GM21619 (cell line): Measurements from ENCODE around the gene VWA8.
A peak's percentile ranks its signal among the peaks of the same experiment; 100 is the strongest.
"Not testable (repeated sequence)": the region's sequence is repeated elsewhere in the genome, so short reads cannot be mapped to it uniquely, and the experiment has no call there.

Experiments used
- ATAC-seq: cut with Tn5 transposase; IDR thresholded peaks from one replicate; pipeline ENCODE4 v1.9.1; 2021; ENCODE audit not compliant: unreplicated experiment

Gene VWA8

DNA sequence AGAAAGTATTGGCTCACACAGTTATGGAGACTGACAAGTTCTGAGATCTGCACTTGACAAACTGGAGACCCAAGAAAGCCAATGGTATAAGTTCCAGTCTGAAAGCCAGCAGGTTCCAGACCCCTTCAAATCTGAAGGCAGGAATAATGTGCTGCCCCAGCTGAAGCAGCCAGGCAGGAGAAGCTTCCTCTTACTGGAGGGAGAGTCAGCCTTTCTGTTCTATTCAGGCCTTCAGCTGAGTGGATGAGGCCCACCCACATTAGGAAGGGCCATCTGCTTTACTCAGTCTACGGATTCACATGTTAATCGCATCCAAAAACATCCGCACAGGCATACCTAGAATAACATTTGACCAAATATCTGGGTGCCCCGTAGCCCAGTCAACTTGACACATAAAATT, 8.2 kb upstream of the VWA8 start:
- ATAC-seq = no peak

DNA sequence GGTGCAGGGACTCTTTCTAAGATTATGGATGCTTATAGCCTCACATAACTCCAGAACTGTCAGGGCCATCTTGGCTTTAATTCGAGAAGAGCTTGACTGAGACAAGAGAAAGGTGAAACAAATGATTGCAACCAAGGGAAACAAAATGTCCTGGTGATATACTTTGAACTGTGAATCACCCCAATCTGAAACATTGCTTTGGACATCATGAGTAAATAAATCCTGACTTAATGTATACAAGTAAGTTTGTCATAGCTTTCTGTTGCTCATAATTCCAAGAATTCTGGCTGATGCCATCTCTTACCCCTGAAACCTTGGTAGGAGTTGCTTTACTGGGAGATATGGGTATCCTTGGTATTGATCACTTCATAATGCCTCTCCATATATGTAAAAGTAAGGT, 5.8 kb upstream of the VWA8 start:
- ATAC-seq = no peak

DNA sequence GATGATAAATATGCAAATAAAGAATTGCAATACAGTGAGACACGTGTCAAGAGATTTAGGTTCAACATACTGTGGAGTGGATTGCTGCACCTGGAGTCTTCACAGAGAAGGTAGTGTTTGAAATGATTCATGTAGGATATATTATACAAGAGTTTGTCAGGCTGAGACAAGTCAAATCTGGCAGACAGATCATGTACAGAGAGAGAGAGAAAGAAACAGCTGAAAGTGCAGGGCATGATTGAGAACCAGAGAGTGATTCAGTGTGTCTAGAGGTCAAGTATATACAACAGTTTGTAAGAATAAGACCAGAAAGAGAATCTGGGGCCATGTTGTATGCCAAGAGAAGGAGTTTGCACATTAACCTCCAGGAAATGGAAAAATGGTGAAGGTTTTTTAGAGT, 2.1 kb upstream of the VWA8 start:
- no peak for ATAC-seq

- ATAC-seq = no peak
Measured at GRCh38 chr13:41961466-41961760, 504 bp upstream of the VWA8 start.

DNA sequence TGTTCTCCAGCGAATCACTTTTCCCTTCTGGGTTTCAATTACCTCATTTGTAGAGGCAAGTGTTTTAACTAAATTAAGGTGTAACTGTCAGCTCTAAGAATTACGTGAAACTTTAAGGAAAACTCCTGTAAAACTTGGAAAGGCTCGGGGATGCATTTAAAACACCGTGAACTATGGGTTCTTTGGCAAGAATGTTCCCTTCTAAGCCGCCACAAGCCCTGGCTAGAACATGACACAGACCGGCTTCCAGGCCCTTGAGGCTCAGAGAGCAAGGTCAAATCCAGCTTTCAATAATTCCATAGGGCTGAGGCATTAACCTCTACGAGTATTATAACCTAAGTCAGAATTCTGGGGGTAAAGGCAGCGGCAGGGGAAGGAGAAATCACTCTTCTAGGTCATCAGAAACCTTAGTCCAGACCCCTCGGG, 685 bp downstream of the VWA8 start:
- ATAC-seq = peak; percentile 12

DNA sequence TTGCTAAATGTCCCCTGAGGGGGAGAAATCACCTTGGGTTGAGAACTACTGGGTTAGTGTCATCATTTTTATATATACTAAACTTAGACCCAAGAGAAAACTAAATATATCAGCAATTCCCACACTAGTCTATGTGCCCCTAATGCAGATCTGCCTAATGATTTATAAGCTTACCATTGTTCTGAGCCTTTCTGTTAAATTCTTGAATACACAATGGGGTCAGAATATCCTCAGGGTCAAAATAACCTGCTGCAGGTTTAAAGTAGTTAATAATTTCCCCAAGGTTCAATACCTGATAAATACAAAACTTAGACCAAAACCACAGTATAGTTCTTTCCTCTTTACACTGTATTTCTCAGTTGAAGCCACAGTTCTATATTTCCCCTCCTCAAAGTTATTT, 4.6 kb downstream of the VWA8 start:
- ATAC-seq = no peak

DNA sequence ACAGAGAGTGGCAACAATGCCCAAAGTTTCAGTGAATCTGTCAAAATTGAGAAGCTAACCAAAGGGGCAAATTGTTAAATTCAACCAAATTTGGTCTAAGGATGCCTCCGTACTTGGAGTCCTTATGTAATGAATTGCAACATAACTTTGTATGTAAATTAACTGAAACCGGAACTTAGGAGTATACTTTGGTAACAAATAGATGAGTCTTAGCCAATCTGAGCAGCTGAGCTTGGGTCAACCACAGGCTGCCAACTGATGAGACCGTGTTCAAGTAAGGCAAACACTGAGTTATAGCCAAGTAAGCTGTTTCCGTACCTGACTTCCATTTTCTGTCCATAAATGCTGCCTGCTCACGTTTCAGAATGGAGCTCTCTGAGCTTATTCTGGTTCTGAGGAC, 5.3 kb downstream of the VWA8 start:
- ATAC-seq = no peak

DNA sequence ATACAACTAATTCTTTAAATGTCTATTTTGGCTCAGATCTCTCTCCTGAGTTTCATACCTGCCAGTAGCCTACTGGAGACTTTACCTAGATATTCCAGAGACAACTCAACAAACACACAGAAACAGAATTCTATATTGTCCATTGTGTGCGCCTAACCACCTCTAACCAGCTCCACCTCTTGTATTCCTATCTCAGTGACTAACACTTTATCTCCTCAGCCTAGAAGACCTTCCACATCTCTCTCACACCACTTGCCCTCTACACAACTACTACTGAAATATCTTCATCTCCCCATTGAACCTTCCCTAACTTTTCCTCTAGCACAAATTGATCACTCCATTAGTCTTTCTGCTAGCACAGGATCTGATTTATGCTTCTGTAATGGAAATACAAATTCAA, 6.7 kb downstream of the VWA8 start:
- no peak for ATAC-seq

DNA sequence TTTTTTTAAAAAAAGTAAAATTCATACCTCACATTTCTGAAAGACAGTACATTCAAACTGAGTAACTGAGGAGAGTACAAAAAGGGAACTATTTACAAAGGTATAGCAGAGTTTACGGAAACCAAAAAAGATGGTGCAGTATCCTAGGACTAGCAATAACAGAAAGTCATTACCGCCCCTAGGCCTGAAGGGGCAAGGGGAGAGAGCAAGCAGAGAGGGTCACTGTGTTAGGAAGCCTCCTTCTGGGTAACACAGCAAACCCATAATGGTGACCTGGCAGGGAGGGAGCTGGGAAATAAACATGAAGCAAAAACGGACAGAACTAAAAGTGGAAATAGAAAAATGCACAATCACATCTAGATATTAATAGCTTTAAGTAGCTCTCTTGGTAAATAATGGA, 8.2 kb downstream of the VWA8 start:
- no peak for ATAC-seq

GRCh38 chr13:41949104-41949503, 11.8 kb downstream of the VWA8 start:
- not testable (repeated sequence) for ATAC-seq

GRCh38 chr13:41945926-41946325, 15.0 kb downstream of the VWA8 start:
- no peak for ATAC-seq

DNA sequence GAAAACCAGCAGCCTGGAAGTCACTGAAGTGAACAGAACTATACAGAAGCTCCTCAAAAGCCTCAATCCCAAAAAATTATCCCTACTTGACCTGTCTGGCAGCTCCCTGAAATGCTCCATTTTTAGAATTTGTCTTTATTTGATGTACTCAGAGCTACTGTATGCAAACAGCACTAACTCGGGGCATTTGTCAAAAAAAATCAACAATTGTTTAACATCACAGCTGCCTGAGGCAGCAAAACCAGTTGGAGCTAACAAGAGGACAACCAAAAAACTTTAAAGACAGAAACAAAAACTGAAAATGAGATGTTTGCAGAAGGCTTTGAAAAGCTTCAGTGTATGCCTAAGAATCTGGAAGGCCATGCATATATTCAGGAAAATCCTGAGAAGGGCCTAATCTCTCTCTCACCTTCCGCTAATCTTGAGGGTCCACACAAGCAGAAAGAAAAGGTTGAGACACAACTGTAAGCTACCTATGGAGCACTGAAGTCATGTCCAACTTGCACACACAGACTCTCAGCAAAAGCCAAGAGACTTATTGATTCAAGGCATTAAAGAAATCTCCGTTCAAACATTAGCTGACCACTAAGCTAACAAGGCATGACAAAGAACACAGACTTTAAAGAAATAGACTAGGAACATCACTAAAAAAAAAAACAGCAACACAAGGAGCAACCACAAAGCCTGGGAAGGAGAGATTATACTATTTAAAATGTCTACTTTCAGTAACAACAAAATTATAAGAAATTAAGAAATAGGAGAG, 16.1 kb downstream of the VWA8 start:
- ATAC-seq = no peak

DNA sequence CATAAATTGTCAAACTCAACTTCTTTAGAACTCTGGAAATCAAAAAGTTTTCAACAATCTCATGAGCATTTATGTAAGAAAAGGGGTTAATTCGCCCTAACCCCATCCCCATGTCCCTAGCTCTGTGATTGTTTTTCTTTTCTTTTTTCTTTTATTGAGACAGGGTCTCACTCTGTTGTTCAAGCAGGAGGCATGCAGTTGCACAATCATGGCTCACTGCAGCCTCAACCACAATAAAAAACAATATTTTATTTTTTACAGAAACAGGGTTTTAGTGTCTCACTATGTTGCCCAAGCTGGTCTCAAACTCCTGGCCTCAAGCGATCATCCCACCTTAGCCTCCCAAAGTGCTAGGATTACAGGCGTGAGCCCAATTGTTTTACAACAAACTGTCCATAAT, 16.7 kb downstream of the VWA8 start:
- no peak for ATAC-seq

- no peak for ATAC-seq
Measured at GRCh38 chr13:41942462-41943094, 18.3 kb downstream of the VWA8 start.

DNA sequence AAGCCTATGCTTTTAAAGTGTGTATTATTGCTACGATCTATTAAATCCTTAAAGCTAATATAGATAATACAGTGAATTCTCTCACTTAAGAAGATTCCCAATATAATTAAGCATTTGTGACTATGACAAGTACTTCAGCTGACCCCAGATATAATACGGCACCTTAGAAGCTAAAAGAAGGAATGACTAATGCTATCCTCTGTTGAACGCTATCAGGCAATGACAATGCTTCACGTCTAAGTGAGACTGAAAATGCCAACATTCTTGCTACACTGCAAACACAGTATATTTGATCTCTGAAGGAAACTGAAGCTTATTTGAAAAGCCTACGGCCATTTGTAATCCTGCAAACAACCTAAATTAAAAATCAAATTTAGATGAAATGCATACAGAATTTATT, 19.7 kb downstream of the VWA8 start:
- no peak for ATAC-seq

DNA sequence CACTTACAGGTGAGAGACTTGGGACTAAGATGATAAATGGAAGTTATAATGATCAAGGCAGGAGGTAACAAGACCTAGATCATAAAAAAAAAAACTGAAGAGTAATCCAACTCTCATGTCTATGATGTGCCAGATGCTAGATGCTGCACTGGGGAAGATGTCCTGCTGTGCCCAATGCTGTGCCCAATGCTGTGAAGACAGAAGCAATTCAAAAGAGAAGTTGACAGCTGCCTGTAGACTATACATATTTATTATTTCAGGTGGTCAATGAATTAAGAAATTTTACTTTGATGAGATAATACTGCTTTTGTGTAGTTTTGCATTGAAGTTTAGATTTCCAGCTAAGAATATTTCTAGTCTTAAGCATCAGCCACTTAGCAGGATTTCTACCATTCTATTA, 21.5 kb downstream of the VWA8 start:
- no peak for ATAC-seq

DNA sequence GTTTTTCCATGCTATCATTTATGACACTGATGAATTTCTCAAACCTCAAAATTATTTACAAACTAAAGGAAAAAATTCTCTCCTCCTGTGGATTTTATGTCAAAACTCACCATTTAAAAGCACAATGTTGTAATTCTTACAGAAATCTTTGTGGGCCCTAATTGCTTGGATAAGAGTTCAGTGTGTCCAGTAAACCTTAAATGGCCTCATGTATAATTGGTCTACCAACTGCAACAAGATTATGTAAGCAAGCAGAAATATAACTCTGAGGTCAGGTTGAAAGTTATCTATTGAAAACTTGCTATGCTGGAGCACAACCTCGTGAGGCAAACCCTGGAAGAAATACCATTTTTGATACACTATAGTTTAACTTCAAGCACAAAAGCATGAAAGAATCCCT, 22.0 kb downstream of the VWA8 start:
- ATAC-seq = no peak

DNA sequence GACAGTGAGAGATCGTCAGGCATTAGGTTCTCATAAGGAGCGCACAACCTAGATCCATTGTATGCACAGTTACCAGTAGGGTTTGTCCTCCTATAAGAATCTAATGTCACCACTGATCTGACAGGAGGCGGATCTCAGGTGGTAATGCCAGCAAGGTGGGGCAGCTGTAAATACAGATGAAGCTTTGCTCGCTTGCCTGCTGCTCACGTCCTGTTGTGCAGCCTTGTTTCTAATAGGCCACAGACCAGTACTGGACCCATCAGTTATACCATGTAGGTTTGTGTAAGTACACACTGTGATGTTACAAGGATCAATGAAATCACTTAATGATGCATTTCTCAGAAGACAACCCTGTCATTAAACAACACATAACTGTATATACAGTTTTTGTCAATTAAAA, 23.5 kb downstream of the VWA8 start:
- no peak for ATAC-seq

DNA sequence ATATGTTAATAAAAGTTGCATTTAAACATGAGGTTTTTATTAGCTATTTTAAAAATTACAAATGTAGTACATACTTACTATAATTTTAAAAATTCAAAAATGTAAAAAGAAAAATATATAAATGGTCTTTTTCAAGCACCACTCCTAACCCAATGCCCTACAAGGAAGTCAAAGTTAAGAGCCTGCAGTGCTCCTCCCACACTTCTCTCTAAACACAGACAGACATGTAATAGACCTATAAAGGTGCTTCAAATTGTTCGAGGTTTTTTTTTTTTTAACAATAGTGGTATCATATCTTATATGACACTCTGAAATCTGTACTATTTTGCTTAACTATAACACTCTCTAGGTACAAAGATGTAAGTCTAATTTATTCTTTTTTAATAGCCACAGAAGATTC, 25.4 kb downstream of the VWA8 start:
- ATAC-seq = no peak

DNA sequence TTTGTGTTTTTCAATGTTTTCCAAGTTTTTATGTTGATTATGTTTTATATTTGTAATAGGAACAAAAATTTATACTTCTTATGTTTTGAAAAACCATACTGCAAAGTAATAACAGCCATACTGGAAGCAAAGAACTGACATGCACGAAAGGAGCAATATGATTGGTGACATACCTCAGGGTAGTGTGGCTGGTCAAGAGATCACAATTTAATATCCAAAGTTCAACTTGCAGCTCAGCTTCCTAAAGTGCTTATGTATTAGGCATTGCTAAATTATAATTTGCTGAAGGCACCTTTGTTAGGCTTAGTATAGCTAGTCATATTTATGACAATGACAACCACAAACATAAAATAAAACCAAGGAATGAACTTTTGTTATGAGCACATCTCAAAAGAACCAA, 25.9 kb downstream of the VWA8 start:
- ATAC-seq = no peak

DNA sequence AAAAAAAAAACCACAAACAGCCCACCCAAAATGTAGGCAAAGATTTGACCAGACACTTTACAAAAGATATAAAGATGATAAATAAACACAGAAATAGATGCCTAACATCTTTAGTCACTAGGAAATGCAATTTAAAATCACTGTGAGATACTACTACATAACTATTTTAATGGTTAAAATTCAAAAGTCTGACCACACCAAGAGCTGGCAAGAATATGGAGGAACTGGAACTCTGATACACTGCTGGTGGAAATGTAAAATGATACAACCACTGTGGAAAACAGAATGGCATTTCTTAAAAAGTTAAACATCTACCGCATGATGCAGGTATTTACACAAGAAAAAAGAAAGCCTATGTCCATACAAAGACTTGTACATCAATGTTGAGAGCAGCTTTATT, 26.8 kb downstream of the VWA8 start:
- ATAC-seq = no peak

GRCh38 chr13:41931337-41931736, 29.6 kb downstream of the VWA8 start:
- ATAC-seq = no peak

DNA sequence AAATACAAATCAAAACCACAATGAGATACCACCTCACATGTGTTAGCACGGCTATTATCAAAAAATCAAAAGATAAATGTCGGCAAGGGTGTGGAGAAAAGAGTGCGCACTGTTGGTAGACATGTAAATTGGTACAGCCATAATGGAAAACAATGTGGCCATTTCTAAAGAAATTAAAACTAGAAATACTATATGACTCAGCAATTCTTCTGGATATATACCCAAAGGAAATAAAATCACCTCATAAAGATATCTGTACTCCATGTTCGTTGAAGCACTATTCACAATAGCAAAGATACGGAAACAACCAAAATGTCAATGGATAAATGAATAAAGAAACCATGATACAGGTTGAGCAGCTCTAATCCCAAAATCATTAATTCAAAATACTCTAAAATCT, 30.8 kb downstream of the VWA8 start:
- ATAC-seq = no peak
